HG02840 (cell line): ENCODE results near the gene TPBG.
"Not testable (repeated sequence)": the region's sequence is repeated elsewhere in the genome, so short reads cannot be mapped to it uniquely, and the experiment has no call there.

Source experiments
- ATAC-seq: cut with Tn5 transposase; IDR thresholded peaks from one replicate; pipeline ENCODE4 v1.9.1; 2021; ENCODE audit warnings: mild to moderate bottlenecking, moderate library complexity, moderate number of reproducible peaks; ENCODE audit not compliant: unreplicated experiment, low FRiP score

TPBG gene

DNA sequence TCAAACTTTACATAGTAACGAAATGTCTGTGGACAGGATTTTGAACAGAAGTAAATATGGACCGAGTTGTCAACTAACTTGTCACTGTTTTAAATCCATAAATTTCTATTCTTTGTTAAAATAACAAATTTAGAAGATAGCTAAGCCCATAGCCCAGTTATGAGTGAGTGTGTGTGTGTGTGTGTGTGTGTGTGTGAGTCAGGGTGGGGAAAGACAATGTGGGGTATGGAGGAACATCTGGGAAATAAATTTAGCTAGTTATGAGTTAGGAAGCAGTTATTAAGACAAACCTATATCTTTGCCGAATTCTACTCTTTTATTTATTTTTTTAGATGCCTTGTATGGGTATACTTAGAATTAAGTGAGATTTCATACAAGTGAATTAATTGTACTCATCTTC, 9.0 kb downstream of the TPBG start:
- ATAC-seq: no peak

DNA sequence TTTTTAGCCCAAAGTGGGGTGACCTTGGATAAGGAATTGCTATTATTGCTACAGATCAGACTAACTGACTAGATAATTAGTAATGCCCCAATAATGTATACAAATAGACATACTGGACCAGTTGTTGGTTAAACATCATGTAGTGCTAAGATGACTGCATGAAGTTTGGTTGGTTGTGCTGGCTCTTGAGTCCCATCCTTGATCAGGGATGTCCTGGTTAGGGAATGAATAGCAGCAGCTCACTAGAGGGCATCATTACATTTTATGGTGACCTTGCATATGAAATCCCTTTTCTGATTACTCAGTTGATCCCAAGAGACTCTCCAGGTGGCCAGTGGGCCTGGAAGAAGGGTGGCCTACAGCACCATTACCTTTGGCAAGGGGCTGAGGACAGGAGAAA, 10.9 kb downstream of the TPBG start:
- ATAC-seq: no peak

DNA sequence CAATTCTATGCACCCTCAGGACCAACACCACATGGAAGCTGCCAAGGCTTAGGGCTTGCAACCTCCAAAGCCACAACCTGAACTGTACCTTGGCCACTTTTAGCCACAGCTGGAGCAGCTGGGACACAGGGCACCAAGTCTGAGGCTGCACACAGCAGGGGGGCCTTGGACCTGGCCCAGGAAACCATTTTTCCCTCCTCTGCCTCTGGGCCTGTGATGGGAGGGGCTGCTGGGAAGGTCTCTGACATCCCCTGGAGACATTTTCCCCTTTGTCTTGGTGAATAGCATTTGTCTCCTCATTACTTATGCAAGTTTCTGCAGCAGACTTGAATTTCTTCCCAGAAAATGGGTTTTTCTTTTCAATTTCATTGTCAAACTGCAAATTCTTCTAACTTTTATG, 13.0 kb downstream of the TPBG start:
- ATAC-seq: no peak

DNA sequence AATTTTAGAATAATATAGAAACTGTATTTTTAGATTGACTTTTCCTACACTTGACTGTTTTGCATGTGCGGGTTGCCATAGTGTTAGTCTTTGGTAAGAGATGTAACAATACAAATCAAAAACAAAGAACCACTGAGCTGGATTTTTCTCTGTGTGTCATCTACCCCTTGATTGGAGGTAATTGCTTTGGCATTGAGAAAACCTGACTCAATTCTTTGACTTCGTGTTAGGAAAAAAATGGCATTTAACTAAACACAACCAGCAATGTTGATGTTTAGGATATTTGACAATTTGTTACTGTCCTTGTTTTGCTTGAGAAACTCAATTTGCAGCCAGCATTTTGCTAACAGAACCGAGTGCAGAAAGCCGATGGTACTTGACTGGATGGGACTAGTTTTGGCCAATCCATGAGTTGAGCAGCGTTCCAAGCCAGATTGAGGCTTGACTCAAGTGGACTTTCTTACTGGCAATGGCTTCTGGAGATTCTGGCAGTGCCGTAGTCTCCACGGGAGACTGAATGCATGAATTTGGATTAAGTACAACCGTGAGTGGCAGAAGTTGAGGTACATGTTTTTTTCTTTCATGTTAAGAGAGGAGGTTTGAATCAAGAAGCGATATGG, 17.1 kb downstream of the TPBG start:
- ATAC-seq: no peak

DNA sequence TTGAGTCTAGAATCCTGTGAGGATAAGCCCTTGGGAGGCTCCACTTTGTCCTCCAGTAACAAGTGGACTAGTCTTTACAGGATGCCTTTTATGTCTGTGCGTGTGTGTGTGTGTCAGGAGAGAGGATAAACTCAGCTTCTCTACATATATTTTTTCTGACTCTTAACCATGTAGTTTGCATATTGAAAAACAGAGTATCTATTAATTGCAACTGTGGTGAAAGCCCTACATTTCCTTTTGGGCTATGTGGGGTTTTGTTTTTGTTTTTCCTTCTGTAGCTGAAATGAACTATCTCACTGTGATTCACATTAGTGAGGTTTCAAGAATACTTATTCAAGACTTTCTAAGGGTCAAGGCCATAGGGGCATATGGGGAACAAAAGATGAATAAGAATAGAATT, 17.7 kb downstream of the TPBG start:
- peak; percentile 70 for ATAC-seq

DNA sequence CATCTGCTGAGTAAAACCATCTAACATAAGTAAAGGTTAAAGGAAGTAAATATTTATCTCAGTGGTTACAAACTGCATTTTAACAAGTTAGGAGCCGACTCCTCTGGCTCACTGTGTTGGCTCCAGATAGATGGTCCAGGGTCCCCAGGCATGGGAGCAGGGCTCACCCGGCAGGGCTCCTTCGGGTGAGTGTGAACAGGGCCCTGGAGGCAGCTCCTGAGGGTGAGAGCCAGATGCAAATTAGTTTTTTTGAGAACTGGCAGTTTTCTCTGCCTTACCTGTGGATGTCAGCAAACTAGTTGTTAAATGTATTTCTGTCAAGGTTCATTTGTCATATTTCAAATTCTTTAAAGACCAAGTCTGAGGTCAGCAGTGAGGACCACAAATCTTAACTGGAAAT, 21.5 kb downstream of the TPBG start:
- ATAC-seq: no peak

DNA sequence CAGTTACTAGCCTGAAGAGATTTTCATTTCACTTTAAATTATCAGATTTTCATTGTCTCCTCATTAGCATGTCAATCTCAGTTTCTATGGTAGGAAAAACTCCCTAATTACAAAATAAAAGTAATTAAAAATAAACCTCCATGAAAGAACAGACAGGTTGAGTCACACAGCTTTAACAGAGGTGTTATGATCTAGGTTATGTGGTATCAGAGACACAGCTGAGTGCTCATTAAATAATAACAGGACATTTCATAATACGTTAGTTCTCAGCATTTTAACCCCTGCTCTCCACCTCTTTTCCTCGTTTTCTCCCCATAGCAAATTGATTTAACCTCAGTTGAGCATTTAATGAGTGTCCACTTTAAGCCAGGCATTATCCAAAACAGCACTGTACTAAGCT, 21.9 kb downstream of the TPBG start:
- no peak for ATAC-seq

DNA sequence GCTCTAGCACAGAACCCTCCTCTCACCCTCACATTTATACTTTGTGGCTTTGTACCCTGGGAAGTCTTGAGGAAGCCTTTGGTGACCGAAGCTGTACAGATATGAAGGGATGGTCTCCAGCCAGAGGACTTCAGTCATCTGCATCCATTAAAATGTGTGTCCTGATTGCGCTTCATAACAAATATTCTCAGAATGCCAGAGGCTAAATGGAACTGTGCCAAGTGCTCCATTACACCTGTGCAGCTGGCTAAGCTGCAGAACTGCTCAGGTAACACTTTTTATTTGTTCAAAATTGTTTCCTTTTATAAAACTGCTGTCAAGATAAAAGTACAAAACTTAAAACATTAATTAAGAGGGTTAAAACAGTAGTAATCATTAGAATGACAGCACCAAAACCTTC, 22.3 kb downstream of the TPBG start:
- no peak for ATAC-seq

DNA sequence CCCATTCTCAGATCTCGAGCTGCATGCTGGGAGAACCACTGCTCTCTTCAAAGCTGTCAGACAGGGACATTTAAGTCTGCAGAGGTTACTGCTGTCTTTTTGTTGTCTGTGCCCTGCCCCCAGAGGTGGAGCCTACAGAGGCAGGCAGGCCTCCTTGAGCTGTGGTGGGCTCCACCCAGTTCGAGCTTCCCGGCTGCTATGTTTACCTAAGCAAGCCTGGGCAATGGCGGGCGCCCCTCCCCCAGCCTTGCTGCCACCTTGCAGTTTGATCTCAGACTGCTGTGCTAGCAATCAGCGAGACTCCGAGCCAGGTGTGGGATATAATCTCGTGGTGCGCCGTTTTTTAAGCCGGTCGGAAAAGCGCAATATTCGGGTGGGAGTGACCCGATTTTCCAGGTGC, 31.2 kb downstream of the TPBG start:
- not testable (repeated sequence) for ATAC-seq

DNA sequence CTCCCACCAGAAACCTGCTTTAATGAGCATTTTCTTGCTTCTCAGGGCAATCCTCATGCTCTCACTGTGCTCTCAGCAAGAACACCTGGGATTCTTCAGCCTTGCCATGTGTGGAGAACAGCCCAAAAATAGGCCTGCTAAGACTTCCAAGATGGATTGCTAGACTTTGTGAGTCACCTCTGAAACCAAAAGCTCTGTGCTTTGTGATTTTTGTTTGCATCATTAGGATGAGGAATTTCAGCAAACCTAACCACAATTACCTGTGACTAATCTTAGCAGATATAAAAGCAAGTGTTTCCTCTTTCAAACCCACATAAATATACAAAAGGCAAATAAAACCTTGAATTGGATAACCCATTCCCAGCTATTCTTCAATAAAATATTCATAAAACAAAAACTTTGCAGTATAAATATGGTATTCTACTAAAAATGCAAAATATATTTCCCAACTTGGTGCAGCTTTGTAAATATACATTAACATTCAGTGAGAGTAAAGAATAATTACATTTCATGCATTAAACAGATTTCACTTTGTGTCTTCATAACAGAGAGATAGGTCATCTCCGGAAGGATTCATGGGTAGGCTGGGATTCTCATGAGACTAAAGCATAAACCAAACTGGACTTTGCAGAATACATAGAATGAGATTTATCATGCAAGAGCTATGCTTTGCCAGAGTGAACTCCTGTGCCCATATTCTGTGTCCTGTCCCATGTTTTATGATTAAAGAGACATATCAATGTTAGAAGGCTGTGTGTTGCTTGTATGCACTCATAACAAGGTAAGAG, 33.5 kb downstream of the TPBG start:
- ATAC-seq: no peak

DNA sequence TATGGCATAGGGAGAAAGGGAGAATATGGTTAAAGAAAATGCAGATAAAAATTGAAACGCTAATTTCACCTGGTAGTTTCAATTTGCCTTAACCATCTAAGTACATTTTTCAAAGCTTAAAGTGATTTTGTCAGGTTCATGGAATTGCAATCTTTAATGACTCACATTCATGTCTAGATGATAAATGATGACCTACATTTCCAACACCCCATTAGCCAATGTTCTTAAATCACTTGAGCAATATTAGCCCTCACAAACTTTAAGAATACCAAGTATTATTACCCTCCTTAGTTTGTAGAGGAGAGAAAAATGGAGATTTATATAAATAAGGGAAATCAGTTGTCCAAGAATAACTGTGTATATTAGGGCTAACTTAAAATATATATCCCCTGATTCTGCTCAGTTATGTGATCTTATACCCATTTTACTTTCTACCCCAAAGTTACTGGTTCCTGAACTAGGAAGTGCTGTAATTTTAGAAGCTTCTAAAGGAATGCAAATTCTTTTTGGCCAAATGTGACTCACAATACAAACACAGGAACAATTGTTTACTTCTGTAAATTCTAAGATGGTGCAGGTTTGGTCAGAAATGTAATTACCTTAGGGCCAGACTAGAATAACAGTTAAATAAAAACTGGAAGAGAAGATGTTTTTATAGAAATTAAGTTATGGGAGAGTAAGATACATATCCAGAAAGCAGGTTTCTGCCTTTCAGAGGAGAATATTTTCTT, 34.5 kb downstream of the TPBG start:
- ATAC-seq: no peak

DNA sequence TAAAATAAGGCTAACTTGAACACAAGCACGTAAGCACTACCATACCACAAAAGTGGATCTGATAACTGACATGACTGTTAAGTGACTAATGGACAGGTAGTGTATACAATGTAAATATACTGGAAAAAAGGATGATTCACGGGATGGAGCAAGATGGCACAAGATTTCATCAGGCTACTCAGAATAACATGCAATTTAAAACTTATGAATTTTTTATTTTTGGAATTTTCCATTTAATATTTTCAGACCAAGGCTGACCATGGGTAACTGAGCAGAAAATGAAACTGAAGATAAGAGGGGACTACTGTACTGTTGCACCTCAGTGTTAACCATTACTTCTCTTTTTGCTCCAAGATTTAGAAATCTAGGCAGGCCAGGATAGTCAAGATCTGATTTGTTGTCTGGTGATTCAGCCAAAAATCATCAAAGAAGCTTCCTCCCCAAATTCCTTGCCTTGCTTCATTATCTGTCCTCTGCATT, 45.4 kb downstream of the TPBG start:
- ATAC-seq: no peak

DNA sequence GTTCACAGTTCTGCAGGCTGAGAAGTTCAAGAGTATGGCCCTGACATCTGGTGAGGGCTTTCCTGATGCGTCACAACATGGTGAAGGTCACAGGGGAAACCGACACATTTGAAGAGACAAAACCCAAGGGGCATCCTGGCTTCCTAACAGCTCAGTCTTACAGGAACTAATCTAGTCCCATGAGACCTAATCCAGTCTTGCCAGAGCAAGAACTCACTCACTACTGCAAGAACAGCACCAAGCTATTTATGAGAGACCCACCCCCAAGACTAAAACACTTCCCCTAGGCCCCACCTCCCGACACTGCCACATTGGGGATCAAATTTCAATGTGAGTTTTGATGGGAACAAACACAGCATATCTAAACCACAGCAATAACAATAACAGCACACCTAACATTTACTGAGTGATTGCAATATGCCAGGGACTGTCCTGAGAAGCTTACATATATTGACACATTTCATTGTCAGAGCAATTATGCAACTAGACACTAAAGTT, 46.6 kb downstream of the TPBG start:
- ATAC-seq: no peak

DNA sequence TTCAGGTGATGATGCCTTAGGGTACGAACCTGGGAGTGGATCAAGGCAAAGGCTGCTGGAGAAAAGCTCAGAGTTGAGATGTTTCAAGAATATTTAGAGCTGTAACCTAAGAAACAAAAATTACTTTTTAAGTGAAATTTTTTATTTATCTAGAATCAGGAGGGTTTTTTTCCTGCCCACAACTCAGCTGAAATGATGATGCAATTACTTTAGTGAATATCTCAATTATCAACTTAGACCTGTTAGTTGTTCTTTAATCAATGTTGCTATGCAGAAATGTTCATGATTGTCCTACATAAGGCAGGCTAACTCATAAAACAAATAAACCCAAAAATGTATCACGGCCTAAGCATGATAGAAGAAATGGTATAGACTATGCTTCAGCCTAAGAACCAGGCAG, 50.3 kb downstream of the TPBG start:
- no peak for ATAC-seq

DNA sequence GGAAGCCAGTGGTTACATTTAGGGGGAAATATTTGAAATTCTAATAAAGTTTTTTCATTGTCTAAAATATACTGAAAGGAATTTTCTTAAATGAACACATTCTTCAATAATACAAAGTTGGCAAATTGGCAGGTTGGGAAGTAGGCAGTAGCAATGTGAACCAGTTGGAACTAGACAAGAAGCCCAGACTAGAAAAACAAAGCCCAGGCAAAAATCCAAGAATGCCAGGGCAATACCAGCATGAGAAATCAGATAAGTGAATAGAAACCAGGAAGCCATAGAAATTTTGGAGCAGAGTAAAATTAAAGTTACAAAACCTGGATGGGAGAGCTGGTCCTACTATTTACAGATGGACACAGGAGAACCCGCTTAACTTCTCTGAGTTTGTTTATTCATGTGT, 52.2 kb downstream of the TPBG start:
- ATAC-seq: no peak

DNA sequence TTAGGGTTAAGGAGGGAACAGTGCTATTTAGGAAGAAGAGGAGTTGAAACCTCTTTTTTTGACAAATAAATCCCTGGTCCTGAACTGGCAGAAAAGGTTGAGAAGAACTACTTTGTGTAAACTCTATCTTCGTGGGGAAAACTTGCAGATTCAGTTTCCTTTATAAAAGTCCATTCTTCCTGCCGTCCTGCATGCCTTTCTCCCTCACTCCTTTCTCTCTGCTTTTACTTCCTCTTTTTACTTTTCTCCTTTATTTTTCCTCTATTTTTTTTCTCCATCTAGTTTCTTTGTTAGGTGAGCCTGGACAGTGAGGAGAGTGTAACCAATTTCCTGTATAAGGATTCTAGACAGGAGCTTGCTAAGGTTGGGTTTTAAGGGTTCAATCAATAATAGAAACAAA, 52.7 kb downstream of the TPBG start:
- no peak for ATAC-seq
